ENCODE measurements around the gene KDM2A.

The KDM2A gene

GRCh38 chr11:67280788-67281551, 161.9 kb downstream of the KDM2A start:
- TF ChIP-seq, protein P1, sequence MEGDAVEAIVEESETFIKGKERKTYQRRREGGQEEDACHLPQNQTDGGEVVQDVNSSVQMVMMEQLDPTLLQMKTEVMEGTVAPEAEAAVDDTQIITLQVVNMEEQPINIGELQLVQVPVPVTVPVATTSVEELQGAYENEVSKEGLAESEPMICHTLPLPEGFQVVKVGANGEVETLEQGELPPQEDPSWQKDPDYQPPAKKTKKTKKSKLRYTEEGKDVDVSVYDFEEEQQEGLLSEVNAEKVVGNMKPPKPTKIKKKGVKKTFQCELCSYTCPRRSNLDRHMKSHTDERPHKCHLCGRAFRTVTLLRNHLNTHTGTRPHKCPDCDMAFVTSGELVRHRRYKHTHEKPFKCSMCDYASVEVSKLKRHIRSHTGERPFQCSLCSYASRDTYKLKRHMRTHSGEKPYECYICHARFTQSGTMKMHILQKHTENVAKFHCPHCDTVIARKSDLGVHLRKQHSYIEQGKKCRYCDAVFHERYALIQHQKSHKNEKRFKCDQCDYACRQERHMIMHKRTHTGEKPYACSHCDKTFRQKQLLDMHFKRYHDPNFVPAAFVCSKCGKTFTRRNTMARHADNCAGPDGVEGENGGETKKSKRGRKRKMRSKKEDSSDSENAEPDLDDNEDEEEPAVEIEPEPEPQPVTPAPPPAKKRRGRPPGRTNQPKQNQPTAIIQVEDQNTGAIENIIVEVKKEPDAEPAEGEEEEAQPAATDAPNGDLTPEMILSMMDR (conservative IDR thresholded peaks at IDR 0.05) = no peak
- H3K27ac ChIP-seq = peak overlapping the region; percentile 100; the same call in 1 of the 2 replicates

DNA sequence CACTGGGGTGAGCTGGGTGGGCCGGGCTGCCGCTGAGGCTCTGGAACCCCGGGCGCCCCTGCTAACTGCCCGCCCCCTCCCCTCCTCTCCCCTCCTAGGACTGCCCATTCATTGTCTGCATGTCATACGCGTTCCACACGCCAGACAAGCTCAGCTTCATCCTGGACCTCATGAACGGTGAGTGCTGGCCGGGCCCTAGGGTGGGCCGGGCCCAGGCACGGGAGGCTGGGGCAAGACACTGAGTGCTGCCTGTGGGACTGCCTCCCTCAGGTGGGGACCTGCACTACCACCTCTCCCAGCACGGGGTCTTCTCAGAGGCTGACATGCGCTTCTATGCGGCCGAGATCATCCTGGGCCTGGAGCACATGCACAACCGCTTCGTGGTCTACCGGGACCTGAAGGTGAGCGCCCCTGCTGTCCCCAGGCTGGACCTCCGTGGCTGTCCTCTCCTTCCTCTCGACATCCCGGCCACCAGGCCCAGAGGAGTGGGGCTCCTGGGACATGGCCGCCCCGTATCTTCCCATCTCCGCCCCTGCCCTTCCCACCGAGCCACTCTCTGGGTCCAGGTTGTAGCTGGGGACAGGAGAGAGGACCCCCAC, 162.6 kb downstream of the KDM2A start:
- H3K27ac ChIP-seq = peak overlapping the region; percentile 14; the same call in 1 of the 2 replicates
- TF ChIP-seq, protein P1 (conservative IDR thresholded peaks at IDR 0.05) = no peak

DNA sequence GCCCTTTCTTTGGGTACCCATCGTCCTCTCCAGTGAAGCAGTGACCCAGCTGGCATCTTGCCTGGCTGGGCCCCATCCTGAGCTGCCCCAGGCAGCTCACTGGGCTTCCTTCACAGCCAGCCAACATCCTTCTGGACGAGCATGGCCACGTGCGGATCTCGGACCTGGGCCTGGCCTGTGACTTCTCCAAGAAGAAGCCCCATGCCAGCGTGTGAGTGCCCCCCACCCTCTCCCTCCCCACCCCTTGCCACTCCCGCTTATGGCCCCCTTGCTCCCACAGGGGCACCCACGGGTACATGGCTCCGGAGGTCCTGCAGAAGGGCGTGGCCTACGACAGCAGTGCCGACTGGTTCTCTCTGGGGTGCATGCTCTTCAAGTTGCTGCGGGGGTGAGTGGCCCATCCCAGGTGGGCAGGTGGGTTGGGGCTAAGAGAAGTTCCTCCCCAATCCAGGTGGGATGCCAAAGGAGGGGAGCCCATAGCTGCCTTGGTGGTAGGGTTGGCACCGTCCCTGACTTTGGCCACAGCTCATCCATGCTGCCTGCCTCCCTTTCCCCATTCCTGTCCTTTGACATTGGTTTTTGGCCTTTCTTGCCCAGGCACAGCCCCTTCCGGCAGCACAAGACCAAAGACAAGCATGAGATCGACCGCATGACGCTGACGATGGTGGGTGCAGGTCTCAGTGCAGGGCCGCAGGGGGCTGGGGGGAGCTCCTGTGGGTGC, 163.3 kb downstream of the KDM2A start:
- TF ChIP-seq, protein P1 (conservative IDR thresholded peaks at IDR 0.05) = no peak
- peak overlapping the region; percentile 14; the same call in 1 of the 2 replicates for H3K27ac ChIP-seq

DNA sequence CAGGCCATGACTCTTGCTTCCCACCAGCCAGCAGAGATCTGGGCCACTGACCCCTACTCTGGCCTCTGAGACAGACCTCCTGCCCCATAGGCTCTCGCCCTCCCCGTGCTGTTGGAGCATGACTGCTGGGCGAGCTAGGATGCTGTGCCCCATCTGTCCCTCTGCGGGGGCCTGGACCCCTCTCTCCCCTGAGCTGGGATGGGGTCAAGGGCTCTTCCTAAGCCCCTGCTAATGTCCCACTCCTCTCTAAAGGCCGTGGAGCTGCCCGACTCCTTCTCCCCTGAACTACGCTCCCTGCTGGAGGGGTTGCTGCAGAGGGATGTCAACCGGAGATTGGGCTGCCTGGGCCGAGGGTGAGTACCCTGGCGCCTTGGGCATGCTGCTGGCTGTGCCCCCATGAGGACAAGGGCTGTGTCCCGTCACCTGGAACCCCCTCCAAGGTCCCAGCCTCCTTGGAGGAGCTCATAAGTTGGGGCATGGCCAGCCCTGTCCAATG, 163.9 kb downstream of the KDM2A start:
- peak overlapping the region; percentile 14; the same call in 1 of the 2 replicates for H3K27ac ChIP-seq
- TF ChIP-seq, protein P1 (conservative IDR thresholded peaks at IDR 0.05) = no peak

DNA sequence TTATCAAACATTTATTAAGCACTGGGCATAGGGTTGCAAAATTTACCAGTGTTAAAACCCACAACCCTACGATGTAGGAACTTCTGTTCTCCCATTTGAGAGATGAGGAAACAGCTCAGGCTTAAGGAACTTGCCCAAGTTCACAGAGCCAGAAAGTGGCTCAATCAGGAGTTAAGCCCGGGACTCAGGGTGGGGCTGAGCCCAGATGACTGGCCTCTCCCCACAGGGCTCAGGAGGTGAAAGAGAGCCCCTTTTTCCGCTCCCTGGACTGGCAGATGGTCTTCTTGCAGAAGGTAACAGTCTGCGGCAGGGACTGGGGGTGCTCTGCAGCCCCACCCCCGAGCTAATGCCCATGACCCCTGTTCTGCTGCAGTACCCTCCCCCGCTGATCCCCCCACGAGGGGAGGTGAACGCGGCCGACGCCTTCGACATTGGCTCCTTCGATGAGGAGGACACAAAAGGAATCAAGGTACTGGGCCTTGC, 164.5 kb downstream of the KDM2A start:
- peak overlapping the region; percentile 14; the same call in 1 of the 2 replicates for H3K27ac ChIP-seq
- TF ChIP-seq, protein P1 (conservative IDR thresholded peaks at IDR 0.05) = no peak

DNA sequence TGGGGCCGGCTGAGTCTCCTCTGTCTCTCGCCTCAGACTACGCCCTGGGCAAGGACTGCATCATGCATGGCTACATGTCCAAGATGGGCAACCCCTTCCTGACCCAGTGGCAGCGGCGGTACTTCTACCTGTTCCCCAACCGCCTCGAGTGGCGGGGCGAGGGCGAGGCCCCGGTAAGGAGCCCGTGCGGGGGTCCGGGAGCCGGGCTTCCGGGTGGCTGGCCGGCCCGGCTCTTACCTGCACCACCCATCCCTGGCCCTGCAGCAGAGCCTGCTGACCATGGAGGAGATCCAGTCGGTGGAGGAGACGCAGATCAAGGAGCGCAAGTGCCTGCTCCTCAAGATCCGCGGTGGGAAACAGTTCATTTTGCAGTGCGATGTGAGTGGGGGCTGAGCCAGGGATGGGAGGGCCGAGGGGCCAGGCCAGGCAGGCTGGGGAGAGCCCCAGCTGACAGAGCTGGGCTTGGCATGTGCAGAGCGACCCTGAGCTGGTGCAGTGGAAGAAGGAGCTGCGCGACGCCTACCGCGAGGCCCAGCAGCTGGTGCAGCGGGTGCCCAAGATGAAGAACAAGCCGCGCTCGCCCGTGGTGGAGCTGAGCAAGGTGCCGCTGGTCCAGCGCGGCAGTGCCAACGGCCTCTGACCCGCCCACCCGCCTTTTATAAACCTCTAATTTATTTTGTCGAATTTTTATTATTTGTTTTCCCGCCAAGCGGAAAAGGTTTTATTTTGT, 165.9 kb downstream of the KDM2A start:
- H3K27ac ChIP-seq = peak overlapping the region; percentile 99
- TF ChIP-seq, protein P1 (conservative IDR thresholded peaks at IDR 0.05) = no peak
